Fibroblast of skin of scalp (primary cell): ENCODE measurements around the gene TBL1X.

Source experiments
- DNase-seq: peaks from one replicate; pipeline ENCODE4 v3.0.0-alpha.2; 2013

The TBL1X gene

GRCh38 chrX:9635368-9635767 is 170.5 kb downstream of the TBL1X start:
- no peak for DNase-seq

GRCh38 chrX:9635803-9636202 is 170.9 kb downstream of the TBL1X start:
- peak; percentile 4 for DNase-seq

- DNase-seq, result no peak
These were observed 174.0 kb downstream of the TBL1X start for GRCh38 chrX:9638871-9639270.

GRCh38 chrX:9642270-9642995 is 177.6 kb downstream of the TBL1X start:
- no peak for DNase-seq

GRCh38 chrX:9643807-9644206 is 178.9 kb downstream of the TBL1X start:
- DNase-seq, result no peak

- DNase-seq, result no peak
These were observed 179.5 kb downstream of the TBL1X start for GRCh38 chrX:9644335-9644734.

- no peak for DNase-seq
These were observed 181.8 kb downstream of the TBL1X start for GRCh38 chrX:9646471-9647224.

GRCh38 chrX:9647431-9647830 is 182.6 kb downstream of the TBL1X start:
- DNase-seq, result no peak

GRCh38 chrX:9650091-9650490 is 185.2 kb downstream of the TBL1X start:
- DNase-seq, result no peak

- no peak for DNase-seq
These were observed 186.9 kb downstream of the TBL1X start for GRCh38 chrX:9651737-9652136.

GRCh38 chrX:9654929-9655328 is 190.1 kb downstream of the TBL1X start:
- DNase-seq, result no peak

- no peak for DNase-seq
These were observed 191.4 kb downstream of the TBL1X start for GRCh38 chrX:9656277-9656676.

GRCh38 chrX:9656871-9657270 is 192.0 kb downstream of the TBL1X start:
- DNase-seq, result no peak

GRCh38 chrX:9657590-9658256 is 192.9 kb downstream of the TBL1X start:
- DNase-seq, result no peak

GRCh38 chrX:9658409-9658808 is 193.6 kb downstream of the TBL1X start:
- no peak for DNase-seq

GRCh38 chrX:9659571-9660195 is 194.8 kb downstream of the TBL1X start:
- no peak for DNase-seq

GRCh38 chrX:9662148-9662547 is 197.3 kb downstream of the TBL1X start:
- peak; percentile 58 for DNase-seq

GRCh38 chrX:9663216-9663615 is 198.4 kb downstream of the TBL1X start:
- DNase-seq, result no peak

GRCh38 chrX:9664224-9664623 is 199.4 kb downstream of the TBL1X start:
- no peak for DNase-seq

- no peak for DNase-seq
These were observed 200.3 kb downstream of the TBL1X start for GRCh38 chrX:9665113-9665512.

- DNase-seq, result peak; percentile 70
These were observed 203.7 kb downstream of the TBL1X start for GRCh38 chrX:9668537-9668936.

GRCh38 chrX:9670136-9670814 is 205.4 kb downstream of the TBL1X start:
- peak; percentile 29 for DNase-seq

- DNase-seq, result no peak
These were observed 207.1 kb downstream of the TBL1X start for GRCh38 chrX:9671998-9672397.
